Gastrocnemius medialis (tissue), 4 donors: ENCODE results near the gene XRN2. TPM values are rescaled to one million over a fixed set of nuclear protein-coding genes. Genes with fewer than 3 reads are reported as not detected.

Source experiments
- ATAC-seq, 2 donors: fragments of 150-250 bp; one replicate each; pipeline ENCODE4 v1.9.1; 2016
- DNase-seq, 2 donors: peaks; one replicate each; pipeline ENCODE4 v3.0.0-alpha.2; 2019
- H3K27ac ChIP-seq, 4 donors: fragments of 200-600 bp; sonication (generic); 1 replicate in 1 of 4; 2 replicates in 3 of 4; pipeline ENCODE4 v1.5.1; 2016 to 2018; ENCODE audit warnings: mild to moderate bottlenecking in 2 of 4, moderate library complexity in 1 of 4
- H3K27me3 ChIP-seq, 3 donors: fragments of 200-600 bp; sonication (generic) in 2 of 3; 1 replicate in 1 of 3; 2 replicates in 2 of 3; pipeline versions ENCODE4 v1.5.1 to v1.6.0; 2016 to 2019; ENCODE audit warnings: mild to moderate bottlenecking in 1 of 3, moderate library complexity in 1 of 3
- H3K36me3 ChIP-seq, 2 donors: fragments of 200-600 bp; sonication (generic) in 1 of 2; one replicate each; pipeline ENCODE4 v1.5.1; 2017 to 2018
- H3K4me1 ChIP-seq, 2 donors: fragments of 200-600 bp; sonication (generic) in 1 of 2; one replicate each; pipeline ENCODE4 v1.5.1; 2016 to 2017; ENCODE audit warnings: mild to moderate bottlenecking in 2 of 2
- H3K4me3 ChIP-seq, 4 donors: fragments of 200-600 bp; sonication (generic) in 3 of 4; 1 replicate in 1 of 4; 2 replicates in 3 of 4; pipeline ENCODE4 v1.5.1; 2016 to 2019; ENCODE audit warnings: mild to moderate bottlenecking in 2 of 4
- H3K9me3 ChIP-seq, 3 donors: fragments of 200-600 bp; sonication (generic) in 2 of 3; 1 replicate in 1 of 3; 2 replicates in 2 of 3; pipeline ENCODE4 v1.5.1; 2016 to 2019
- POLR2A ChIP-seq, 2 donors: fragments of 450-650 bp; IDR thresholded peaks; one replicate each; pipeline ENCODE4 v1.6.1; 2017; ENCODE audit warnings: antibody characterized with exemption in 2 of 2, mild to moderate bottlenecking in 2 of 2, moderate library complexity in 2 of 2
- in situ Hi-C, 4 donors: fragments of 200-750 bp; cut with MboI; loops; one replicate each; pipeline versions ENCODE4 v1.15.0 to v1.8.0; 2017; ENCODE audit warnings: low sequenced_read_pairs in 4 of 4
- intact Hi-C: fragments of 100-400 bp; cut with DNase I; formaldehyde crosslinking; loops from one replicate; pipeline ENCODE4 v1.15.1; 2023; ENCODE audit warnings: low total_unique reads
- total RNA-seq, 4 donors: library from RNA; depleted of rRNA; stranded (reverse); fragments of >200 nt; gene quantifications; one replicate each; pipeline versions ENCODE4 v1.1.0 to v1.2.3, GENCODE V29; 2016
- TF ChIP-seq, protein P1 (sequence below), 5 experiments: fragments of 450-650 bp in 3 of 5; fragments of 200-600 bp in 2 of 5; sonication (generic) in 2 of 5; IDR thresholded peaks in 4 of 5; conservative IDR thresholded peaks in 1 of 5; 1 replicate in 4 of 5; 2 replicates in 1 of 5; pipeline ENCODE4 v1.5.1; 2016 to 2019; ENCODE audit warnings: antibody characterized with exemption in 5 of 5, mild to moderate bottlenecking in 3 of 5, moderate library complexity in 3 of 5

Gene XRN2
- total RNA-seq, 4 donors from 2014 or later: 42.0 to 68.4 (median 52.3) TPM

DNA sequence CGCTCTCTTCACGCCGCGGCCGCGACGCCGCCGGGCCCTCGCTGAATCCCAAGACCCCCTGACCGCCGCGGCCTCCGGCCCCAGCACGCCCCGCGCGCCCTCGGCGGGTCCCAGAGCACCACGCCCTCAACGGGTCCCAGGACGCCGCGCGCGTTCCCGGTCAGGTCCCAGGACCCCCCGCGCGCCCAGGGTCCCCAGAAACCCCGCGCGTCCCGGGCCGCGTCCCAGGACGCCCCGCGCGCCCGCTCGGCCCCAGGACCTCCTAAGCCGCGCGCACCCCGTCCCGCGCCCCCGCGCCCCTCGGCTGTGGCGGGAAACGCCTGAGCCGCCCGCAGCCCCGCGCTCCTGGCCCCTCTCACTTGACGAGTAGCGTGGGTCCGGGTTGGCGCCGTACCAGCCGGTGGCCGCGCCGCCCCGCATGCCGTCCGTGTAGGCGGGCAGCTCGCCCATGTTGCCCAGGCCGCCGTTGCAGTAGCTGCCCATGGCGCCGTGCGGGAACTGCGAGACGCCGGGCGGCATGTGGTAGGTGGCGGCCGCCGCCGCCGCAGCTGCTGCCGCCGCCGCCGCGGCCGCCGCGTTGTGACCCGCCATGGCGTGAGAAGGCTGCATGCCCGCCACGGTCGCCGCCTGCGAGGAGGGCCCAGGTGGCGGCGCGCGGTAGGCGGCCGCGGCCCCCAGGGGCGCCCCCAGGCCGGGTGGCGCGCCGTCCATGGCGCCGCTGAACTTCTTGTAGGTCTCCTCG, 93.6 kb downstream of the XRN2 start:
- DNase-seq (no peak), ATAC-seq (no peak)
- no peak overlapping the region for H3K27ac ChIP-seq
- in situ Hi-C loops: no loop called here
- intact Hi-C loops: no loop called here
- peaks cover 85 to 95% (median 89%) of the 10 kb centered on the region in 3 donors for H3K27me3 ChIP-seq
- TF ChIP-seq POLR2A (IDR thresholded peaks at IDR 0.05): no peak
- TF ChIP-seq, protein P1, sequence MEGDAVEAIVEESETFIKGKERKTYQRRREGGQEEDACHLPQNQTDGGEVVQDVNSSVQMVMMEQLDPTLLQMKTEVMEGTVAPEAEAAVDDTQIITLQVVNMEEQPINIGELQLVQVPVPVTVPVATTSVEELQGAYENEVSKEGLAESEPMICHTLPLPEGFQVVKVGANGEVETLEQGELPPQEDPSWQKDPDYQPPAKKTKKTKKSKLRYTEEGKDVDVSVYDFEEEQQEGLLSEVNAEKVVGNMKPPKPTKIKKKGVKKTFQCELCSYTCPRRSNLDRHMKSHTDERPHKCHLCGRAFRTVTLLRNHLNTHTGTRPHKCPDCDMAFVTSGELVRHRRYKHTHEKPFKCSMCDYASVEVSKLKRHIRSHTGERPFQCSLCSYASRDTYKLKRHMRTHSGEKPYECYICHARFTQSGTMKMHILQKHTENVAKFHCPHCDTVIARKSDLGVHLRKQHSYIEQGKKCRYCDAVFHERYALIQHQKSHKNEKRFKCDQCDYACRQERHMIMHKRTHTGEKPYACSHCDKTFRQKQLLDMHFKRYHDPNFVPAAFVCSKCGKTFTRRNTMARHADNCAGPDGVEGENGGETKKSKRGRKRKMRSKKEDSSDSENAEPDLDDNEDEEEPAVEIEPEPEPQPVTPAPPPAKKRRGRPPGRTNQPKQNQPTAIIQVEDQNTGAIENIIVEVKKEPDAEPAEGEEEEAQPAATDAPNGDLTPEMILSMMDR (IDR thresholded peaks at IDR 0.05 in 4 of 5, conservative IDR thresholded peaks at IDR 0.05 in 1 of 5): no peak
- H3K9me3 ChIP-seq: no peaks in the 10 kb centered on the region
- no peaks in the 10 kb centered on the region for H3K4me1 ChIP-seq
- H3K4me3 ChIP-seq: peak overlapping the region in 1 of 4 donors; percentile 22
- H3K36me3 ChIP-seq: no peaks in the 10 kb centered on the region

- peak within 1 kb of the TSS in 1 of 4 donors; percentile 22 for H3K4me3 ChIP-seq
- H3K27ac ChIP-seq: no peak within 1 kb of the TSS
- ATAC-seq: no peak
- H3K27me3 ChIP-seq: peaks cover 89 to 91% (median 90%) of the 10 kb centered on the region in 3 donors
- in situ Hi-C loops: no loop called here
- H3K36me3 ChIP-seq: no peaks in the 10 kb centered on the region
- H3K9me3 ChIP-seq: no peaks in the 10 kb centered on the region
- TF ChIP-seq, protein P1 (IDR thresholded peaks at IDR 0.05 in 4 of 5, conservative IDR thresholded peaks at IDR 0.05 in 1 of 5): no peak
- no peak for TF ChIP-seq POLR2A (IDR thresholded peaks at IDR 0.05)
- intact Hi-C loops: no loop called here
- no peak for DNase-seq
- no peaks in the 10 kb centered on the region for H3K4me1 ChIP-seq
Measured at GRCh38 chr20:21397341-21398108, 94.4 kb downstream of the XRN2 start, which contains the start of gene NKX2-4. Gene NKX2-4 (minus strand): TSS chr20:21397526. CDS start chr20:21397399, 127 bp downstream.

DNA sequence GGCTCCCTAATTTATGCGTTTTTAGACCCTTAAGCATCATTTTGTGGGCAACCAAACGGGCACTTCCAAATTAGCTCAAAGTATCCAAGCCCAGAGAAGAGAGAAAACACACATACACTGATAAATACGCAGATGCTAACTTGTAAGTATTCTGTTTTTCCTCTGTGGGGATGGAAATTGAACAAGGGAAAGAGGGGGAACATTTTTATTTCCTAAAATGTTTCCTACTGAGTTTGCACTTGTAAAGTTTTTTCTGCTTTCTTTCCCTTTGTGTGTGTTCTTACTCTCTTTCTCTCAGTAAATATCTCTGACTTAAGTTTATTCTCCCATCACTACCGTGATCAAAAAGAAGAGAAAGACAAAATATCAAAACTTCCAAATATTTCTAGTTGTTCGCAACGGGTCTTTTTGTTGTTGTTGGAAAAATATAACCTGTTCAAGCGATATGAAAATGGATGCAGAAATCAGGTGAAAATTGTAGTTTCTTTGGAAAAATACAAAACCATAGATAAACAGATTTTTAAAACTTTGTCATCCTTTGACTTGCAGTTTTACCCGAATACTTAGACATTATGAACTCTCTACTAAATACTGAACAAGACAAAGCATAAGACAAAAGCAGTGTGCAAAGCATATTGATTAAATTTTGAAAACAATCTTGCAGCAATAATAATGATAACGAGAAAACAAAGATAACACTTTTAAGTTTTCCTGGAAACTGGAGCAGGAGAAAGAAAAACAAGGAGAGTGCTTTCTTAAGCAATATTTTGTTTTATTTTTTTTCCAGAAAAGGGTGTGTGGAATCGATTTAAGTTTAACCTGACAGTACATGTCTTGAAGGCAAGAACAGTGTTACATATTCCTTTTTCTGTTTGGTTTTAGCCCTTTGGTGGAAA, 95.2 kb downstream of the XRN2 start:
- in situ Hi-C loops: no loop called here
- no peaks in the 10 kb centered on the region for H3K4me1 ChIP-seq
- H3K4me3 ChIP-seq: no peak overlapping the region
- no peak overlapping the region for H3K27ac ChIP-seq
- DNase-seq (no peak), ATAC-seq (no peak)
- H3K9me3 ChIP-seq: no peaks in the 10 kb centered on the region
- intact Hi-C loops: no loop called here
- no peaks in the 10 kb centered on the region for H3K36me3 ChIP-seq
- H3K27me3 ChIP-seq: peaks cover 83 to 88% (median 83%) of the 10 kb centered on the region in 3 donors
- no peak for TF ChIP-seq POLR2A (IDR thresholded peaks at IDR 0.05)
- TF ChIP-seq, protein P1 (IDR thresholded peaks at IDR 0.05 in 4 of 5, conservative IDR thresholded peaks at IDR 0.05 in 1 of 5): no peak

- H3K27me3 ChIP-seq: peaks cover 76 to 87% (median 76%) of the 10 kb centered on the region in 3 donors
- H3K4me3 ChIP-seq: no peak overlapping the region
- no peak for TF ChIP-seq POLR2A (IDR thresholded peaks at IDR 0.05)
- TF ChIP-seq, protein P1 (IDR thresholded peaks at IDR 0.05 in 4 of 5, conservative IDR thresholded peaks at IDR 0.05 in 1 of 5): no peak
- ATAC-seq: no peak
- in situ Hi-C loops: no loop called here
- H3K9me3 ChIP-seq: no peaks in the 10 kb centered on the region
- H3K27ac ChIP-seq: no peak overlapping the region
- intact Hi-C loops: no loop called here
- no peaks in the 10 kb centered on the region for H3K36me3 ChIP-seq
- no peaks in the 10 kb centered on the region for H3K4me1 ChIP-seq
- DNase-seq: no peak
Measured at GRCh38 chr20:21399005-21399475, 95.9 kb downstream of the XRN2 start.
